HEK293T (cell line): Measurements from ENCODE around the gene PRSS48.

Experiments used
- BHLHE40 ChIP-seq: fragments of 450-650 bp; IDR thresholded peaks from 2 replicates; pipeline ENCODE4 v1.6.1; 2016; ENCODE audit warnings: mild to moderate bottlenecking, moderate library complexity, borderline replicate concordance
- FOXM1 ChIP-seq: fragments of 450-650 bp; IDR thresholded peaks from 2 replicates; pipeline ENCODE4 v1.6.1; 2017; ENCODE audit warnings: mild to moderate bottlenecking, borderline replicate concordance

DNA sequence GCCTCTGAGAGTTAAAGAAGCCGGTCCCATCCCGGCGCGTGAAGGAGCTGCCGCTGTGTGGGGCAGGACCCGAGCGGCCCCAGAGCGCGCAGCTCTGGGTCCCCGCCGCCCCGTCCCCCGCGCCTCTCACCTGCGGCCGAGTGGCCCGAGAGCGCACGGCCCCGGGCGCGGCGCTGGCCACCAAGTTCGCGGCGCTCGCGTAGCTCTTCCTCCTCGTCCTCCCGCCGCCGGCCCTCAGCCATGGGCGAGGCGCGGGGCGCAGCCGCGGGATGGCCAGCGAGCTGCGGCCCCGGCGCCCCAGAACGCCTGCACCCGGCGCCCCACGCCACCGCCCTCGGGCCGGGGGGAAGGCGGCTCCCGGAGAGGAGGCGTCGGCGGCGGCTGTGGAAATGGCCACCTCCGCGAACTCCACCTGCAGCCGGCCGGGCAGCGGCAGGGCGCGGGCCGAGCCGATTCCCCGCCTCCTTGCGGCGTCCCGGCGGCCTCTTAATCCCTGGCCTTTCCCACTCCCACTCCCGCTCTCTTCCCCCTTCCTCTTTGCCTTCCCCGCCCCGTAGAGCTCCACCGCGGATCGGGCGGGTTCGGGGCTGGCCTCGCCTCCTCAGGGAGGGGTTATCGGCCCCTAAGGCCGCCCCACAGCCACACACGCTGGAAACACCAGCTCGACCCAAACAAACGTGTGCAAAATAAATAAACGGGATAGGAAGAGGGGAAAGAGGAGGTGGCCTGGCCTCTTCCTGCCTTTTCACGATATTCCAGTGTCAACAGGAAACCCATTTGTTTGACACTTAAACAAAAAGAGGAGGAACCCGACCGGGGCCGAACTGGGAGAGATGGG is 48.4 kb downstream of the PRSS48 start, which contains the start of gene SH3D19:
- TF ChIP-seq BHLHE40 (no peak), FOXM1 (no peak)
